T-helper 17 cell (primary cell): ENCODE data around the gene SH3D19. TPM values are rescaled to one million over a fixed set of nuclear protein-coding genes. Genes with fewer than 3 reads are reported as not detected.
"Not testable (repeated sequence)": the region's sequence is repeated elsewhere in the genome, so short reads cannot be mapped to it uniquely, and the experiment has no call there.

ENCODE experiments used
- ATAC-seq: fragments of 150-1000 bp; cut with Tn5 transposase; 2 replicates; pipeline ENCODE4 v1.10.0; 2021; ENCODE audit warnings: mild to moderate bottlenecking, moderate library complexity
- DNase-seq, 3 donors: peaks; one replicate each; pipeline versions ENCODE4 v3.0.0 to v3.0.0-alpha.2; 2020 to 2021
- H3K9me3 ChIP-seq: one replicate; pipeline ENCODE4 v1.7.0; 2013; ENCODE audit warnings: low read length, mild to moderate bottlenecking; ENCODE audit not compliant: control insufficient read depth, poor library complexity, severe bottlenecking
- H3K27ac Mint-ChIP-seq: one replicate; pipeline ENCODE4 v1.8.0; 2022; ENCODE audit warnings: mild to moderate bottlenecking, moderate library complexity, mixed read lengths
- H3K27me3 Mint-ChIP-seq: one replicate; pipeline ENCODE4 v1.8.0; 2022; ENCODE audit warnings: mixed read lengths
- H3K36me3 Mint-ChIP-seq: one replicate; pipeline ENCODE4 v1.8.0; 2022; ENCODE audit warnings: low read depth, mixed read lengths
- H3K4me1 Mint-ChIP-seq: one replicate; pipeline ENCODE4 v1.8.0; 2022; ENCODE audit warnings: mild to moderate bottlenecking, mixed read lengths
- H3K4me3 Mint-ChIP-seq: one replicate; pipeline ENCODE4 v1.8.0; 2022; ENCODE audit warnings: mild to moderate bottlenecking, moderate library complexity, mixed read lengths
- total RNA-seq, 4 donors: library from RNA in 2 of 4; stranded (reverse) in 2 of 4; gene quantifications; one replicate each; pipeline ENCODE4 v1.2.3 and lab custom pipeline; 2022 to 2026

The SH3D19 gene
- total RNA-seq, 2 donors from 2014 or later = not detected

DNA sequence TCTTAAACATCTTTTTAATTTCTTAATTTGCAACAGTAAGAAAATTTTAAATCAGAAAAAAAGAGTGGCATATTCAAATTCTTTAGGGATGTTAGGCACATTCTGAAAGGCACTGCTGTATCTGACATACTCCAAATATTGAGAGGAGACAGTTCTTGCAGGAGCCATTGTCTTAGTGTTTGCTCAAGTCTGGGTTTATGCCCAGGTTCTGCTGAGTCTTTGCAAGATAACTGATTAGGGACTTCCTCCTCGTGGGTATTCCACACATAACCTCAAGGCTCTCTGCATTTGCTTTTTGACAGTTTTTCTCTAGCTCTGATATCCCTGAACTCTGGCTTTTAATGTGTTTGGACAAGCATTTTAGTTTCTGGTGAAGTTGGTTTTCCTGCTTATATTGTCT is 173.4 kb downstream of the SH3D19 start:
- no peaks in the 10 kb centered on the region for H3K9me3 ChIP-seq
- H3K27ac Mint-ChIP-seq = no peak overlapping the region
- H3K36me3 Mint-ChIP-seq = no peaks in the 10 kb centered on the region
- H3K4me3 Mint-ChIP-seq = no peak overlapping the region
- H3K27me3 Mint-ChIP-seq = peaks cover 7% of the 10 kb centered on the region
- H3K4me1 Mint-ChIP-seq = peaks cover 5% of the 10 kb centered on the region
- ATAC-seq (no peak), DNase-seq (no peak)

DNA sequence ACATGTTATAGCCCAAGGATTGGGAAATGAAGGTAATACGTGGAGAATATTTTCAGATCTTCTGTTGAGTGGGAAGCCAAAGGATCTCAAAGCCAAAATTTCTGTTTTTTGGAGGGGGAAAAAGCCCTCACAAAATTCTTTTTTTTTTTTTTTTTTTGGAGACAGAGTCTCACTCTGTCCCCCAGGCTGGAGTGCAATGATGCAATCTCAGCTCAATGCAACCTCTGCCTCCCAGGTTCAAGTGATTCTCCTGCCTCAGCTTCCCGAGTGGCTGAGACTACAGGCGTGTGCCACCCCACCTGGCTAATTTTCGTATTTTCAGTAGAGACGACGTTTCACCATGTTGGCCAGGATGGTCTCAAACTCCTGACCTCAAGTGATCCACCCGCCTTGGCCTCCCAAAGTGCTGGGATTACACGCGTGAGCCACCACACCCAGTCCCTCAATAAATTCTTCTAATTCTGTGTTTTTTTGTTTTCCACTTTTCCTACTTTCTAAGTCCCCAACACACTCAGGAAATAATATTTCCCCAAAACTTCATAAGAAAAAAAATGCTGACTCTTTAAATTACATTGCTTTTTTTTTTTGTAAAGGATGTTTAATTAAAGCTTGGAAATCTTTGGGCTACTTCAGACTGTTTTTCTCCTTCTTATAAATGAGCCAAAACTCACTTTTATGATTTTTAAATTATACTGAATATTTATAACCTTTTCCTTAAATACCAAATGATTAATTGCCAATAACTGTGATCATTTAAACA is 174.4 kb downstream of the SH3D19 start:
- DNase-seq = no peak
- peaks cover 7% of the 10 kb centered on the region for H3K27me3 Mint-ChIP-seq
- ATAC-seq = no peak
- H3K4me1 Mint-ChIP-seq = peaks cover 5% of the 10 kb centered on the region
- H3K27ac Mint-ChIP-seq = no peak overlapping the region
- no peak overlapping the region for H3K4me3 Mint-ChIP-seq
- no peaks in the 10 kb centered on the region for H3K36me3 Mint-ChIP-seq
- no peaks in the 10 kb centered on the region for H3K9me3 ChIP-seq

DNA sequence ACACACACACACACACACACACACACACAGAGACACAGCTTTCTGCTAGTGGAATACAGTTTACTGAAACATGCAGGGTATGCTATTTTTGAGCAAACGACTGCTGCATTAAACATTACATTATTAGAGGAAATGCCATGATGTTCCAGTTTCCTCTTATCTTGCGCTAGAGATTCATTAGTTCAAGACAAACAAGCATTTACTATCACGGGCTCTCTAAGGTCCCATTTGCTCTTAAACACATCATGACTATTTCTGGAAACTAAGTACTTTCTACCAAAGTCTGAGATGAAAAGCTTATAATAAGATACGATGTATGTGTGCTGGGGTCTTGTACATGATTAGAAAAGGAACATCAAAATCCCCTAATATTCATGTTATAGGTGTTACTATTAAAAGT is 177.1 kb downstream of the SH3D19 start:
- H3K27ac Mint-ChIP-seq = no peak overlapping the region
- DNase-seq (no peak), ATAC-seq (no peak)
- peaks cover 5% of the 10 kb centered on the region for H3K4me1 Mint-ChIP-seq
- no peaks in the 10 kb centered on the region for H3K36me3 Mint-ChIP-seq
- peaks cover 18% of the 10 kb centered on the region for H3K27me3 Mint-ChIP-seq
- H3K4me3 Mint-ChIP-seq = no peak overlapping the region
- H3K9me3 ChIP-seq = no peaks in the 10 kb centered on the region

DNA sequence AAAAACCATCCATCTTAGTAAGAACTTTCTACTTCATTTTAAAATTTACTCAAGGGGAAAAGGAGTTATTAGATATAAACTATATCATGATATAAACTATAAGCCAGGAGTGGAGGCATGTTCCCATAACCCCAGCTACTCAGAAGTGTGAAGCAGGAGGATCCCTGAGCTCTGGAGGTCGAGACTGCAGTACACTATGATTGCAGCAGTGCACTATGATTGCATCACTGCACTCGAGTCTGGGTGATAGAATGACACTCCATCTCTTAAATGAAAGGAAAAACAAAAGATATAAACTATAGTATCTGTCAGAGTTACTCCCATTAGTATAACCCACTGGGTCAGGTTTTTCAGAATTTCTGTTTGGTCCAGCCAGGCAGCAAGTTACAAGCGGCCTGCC is 178.4 kb downstream of the SH3D19 start:
- no peak for ATAC-seq
- Mint-ChIP-seq H3K27me3 (peaks cover 18% of the 10 kb centered on the region), H3K4me3 (no peak overlapping the region), H3K27ac (no peak overlapping the region), H3K4me1 (peaks cover 5% of the 10 kb centered on the region), H3K36me3 (no peaks in the 10 kb centered on the region)
- no peak for DNase-seq
- no peaks in the 10 kb centered on the region for H3K9me3 ChIP-seq

DNA sequence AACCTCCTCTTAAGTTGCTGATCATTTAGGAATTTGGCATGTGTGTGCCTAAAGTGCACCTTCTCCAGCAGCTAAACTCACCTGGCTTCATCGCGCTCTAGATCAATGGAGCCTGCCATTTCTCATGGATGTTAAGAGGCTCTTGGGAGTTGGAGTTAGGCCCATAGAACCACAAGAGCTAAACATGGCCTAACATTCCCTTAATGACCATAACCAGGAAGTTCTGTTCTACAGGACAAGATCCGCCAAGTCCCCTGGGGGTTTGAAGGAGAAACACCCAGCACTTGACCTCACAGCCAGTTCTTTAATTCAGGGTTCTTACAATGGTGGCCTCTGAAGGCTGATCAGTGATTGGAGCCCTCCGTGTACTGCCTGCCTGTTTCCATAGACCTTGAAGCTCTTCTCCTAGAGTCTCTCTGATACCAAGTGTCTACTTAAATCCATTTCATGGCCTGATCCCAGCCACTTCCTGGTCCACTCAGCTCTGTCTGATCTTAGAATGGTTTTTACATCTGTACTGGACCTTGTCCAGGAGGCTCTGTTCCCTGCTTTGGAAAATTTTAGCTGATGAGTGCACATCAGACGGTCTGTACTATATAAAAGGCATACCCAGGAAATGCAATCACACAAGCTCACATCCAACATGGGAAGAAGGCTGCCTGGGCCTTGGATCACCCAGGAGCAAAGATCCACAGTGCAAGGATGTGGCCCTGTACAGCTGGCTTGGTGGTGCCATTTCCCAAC is 180.9 kb downstream of the SH3D19 start:
- Mint-ChIP-seq H3K4me3 (no peak overlapping the region), H3K36me3 (no peaks in the 10 kb centered on the region), H3K27ac (no peak overlapping the region), H3K27me3 (peaks cover 16% of the 10 kb centered on the region), H3K4me1 (no peaks in the 10 kb centered on the region)
- no peak for ATAC-seq
- no peaks in the 10 kb centered on the region for H3K9me3 ChIP-seq
- DNase-seq = no peak

DNA sequence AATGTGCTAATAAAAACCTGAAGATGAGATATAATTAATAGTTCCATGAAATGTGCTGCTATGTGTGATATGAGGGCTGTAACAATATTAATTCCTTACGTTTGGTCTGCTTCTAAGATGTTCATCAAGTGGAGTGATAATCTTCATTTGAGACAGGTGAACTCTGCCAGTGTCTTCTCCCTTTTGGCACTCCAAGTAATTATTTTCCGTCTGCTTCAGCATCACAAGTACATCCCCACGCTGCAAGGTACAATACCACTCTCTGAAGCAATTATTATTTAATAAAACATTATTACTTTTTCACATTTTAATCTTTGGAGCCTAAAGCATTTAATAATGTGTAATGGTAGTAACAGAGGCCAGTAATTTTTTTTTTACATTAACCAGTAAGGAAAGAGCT is 181.6 kb downstream of the SH3D19 start:
- H3K9me3 ChIP-seq = no peaks in the 10 kb centered on the region
- Mint-ChIP-seq H3K4me3 (no peak overlapping the region), H3K27ac (no peak overlapping the region), H3K36me3 (no peaks in the 10 kb centered on the region), H3K27me3 (peaks cover 16% of the 10 kb centered on the region), H3K4me1 (no peaks in the 10 kb centered on the region)
- ATAC-seq (no peak), DNase-seq (no peak)

DNA sequence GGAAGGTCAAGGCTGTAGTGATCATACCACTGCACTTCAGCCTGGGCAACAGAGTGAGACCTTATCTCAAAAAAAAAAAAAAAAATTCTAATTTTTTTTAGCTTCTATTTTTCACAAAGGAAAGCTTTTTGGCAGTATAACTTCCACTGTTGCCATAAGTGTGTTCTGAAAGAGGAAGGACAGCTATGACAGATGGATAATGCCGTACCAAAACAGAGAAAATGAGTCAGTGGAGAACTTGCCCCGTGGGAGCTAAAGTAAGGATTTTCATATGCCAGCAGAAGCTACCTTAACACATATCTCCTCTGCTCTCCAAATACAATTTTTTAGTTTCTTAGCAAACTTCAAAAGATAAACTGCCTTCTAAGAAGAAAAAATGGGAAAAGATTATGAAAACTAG is 182.2 kb downstream of the SH3D19 start:
- no peaks in the 10 kb centered on the region for H3K36me3 Mint-ChIP-seq
- H3K4me1 Mint-ChIP-seq = no peaks in the 10 kb centered on the region
- no peaks in the 10 kb centered on the region for H3K9me3 ChIP-seq
- no peak for ATAC-seq
- H3K27ac Mint-ChIP-seq = no peak overlapping the region
- DNase-seq = no peak
- H3K4me3 Mint-ChIP-seq = no peak overlapping the region
- peaks cover 16% of the 10 kb centered on the region for H3K27me3 Mint-ChIP-seq

DNA sequence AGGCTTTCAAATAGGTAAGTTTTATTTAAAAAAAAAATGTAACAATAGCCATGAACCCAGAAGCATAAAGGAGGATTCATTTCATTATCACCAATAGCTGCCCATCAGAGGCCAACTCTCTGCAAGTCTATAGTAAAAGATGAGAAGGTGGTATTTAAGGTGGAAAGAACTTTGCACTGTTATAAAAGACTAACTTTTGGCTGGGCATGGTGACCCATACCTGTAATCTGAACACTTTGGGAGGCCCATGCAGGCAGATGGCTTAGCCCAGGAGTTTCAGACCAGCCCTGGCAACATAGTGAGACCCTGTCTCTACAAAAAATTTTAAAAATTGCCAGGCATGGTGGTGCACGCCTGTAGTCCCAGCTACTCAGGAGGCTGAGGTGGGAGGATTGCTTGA is 182.6 kb downstream of the SH3D19 start:
- DNase-seq (no peak), ATAC-seq (no peak)
- no peaks in the 10 kb centered on the region for H3K4me1 Mint-ChIP-seq
- H3K4me3 Mint-ChIP-seq = no peak overlapping the region
- H3K36me3 Mint-ChIP-seq = no peaks in the 10 kb centered on the region
- no peak overlapping the region for H3K27ac Mint-ChIP-seq
- H3K9me3 ChIP-seq = no peaks in the 10 kb centered on the region
- H3K27me3 Mint-ChIP-seq = peaks cover 16% of the 10 kb centered on the region

DNA sequence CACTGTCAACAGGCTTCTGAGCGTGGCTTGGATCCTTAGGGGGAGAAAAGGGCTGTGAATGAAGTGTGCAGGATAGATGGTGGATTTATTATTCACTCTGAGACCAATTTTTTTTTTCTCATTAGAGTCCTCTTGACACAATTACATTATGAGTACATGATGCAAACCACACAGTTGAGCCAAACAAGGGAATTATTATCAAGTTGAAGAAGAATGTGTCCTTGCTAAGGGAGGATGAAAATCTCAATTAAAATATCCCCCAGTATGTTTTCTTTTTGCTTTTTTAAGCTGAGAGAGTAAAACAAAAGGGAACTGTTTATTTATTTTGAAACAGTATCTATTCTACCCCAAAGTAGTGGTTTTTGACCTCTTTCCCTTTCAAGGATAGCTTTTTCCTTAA is 185.6 kb downstream of the SH3D19 start:
- no peaks in the 10 kb centered on the region for H3K36me3 Mint-ChIP-seq
- no peak for ATAC-seq
- no peak for DNase-seq
- no peak overlapping the region for H3K27ac Mint-ChIP-seq
- no peak overlapping the region for H3K4me3 Mint-ChIP-seq
- H3K9me3 ChIP-seq = no peaks in the 10 kb centered on the region
- H3K27me3 Mint-ChIP-seq = peaks cover 8% of the 10 kb centered on the region
- no peaks in the 10 kb centered on the region for H3K4me1 Mint-ChIP-seq

DNA sequence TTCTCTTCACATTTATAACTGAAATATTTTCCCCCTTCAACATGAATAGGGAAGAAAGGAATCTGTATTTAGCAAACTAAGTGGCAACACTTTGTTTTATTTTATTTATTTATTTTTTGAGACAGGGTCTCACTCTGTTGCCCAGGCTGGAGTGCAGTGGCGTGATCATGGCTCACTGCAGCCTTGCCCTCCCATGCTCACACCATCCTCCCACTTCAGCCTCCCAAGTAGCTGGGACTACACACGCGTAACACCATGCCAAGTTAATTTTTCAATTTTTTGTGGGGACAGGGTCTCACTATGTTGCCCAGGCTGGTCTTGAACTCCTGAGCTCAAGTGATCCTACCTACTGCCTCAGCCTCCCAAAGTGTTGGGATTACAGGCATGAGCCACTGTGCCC is 189.4 kb downstream of the SH3D19 start:
- not testable (repeated sequence) for H3K4me1 Mint-ChIP-seq, H3K27me3 Mint-ChIP-seq, ATAC-seq, H3K4me3 Mint-ChIP-seq, H3K9me3 ChIP-seq, H3K36me3 Mint-ChIP-seq, H3K27ac Mint-ChIP-seq, DNase-seq

DNA sequence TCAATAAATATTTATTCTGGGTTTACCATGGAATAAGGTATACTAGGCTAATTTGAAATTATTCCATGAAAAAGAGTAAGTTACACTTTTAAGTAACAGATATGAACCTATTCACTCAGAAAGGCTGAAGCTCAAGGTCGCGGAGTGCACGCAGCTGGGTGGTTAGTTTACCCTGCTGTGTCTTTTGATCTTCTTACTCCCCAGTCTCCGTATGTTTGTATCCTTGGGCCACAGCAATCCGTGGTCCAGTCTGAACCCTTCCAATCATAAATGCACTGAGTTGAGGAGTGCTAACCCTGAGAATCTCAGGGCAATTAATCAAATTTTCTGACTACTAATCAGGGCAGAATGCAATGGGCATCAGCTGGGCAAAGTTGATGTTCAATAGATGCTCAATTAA is 192.1 kb downstream of the SH3D19 start:
- no peaks in the 10 kb centered on the region for H3K4me1 Mint-ChIP-seq
- no peak overlapping the region for H3K4me3 Mint-ChIP-seq
- H3K9me3 ChIP-seq = no peaks in the 10 kb centered on the region
- ATAC-seq = no peak
- DNase-seq = no peak
- H3K27me3 Mint-ChIP-seq = no peaks in the 10 kb centered on the region
- no peak overlapping the region for H3K27ac Mint-ChIP-seq
- H3K36me3 Mint-ChIP-seq = no peaks in the 10 kb centered on the region

DNA sequence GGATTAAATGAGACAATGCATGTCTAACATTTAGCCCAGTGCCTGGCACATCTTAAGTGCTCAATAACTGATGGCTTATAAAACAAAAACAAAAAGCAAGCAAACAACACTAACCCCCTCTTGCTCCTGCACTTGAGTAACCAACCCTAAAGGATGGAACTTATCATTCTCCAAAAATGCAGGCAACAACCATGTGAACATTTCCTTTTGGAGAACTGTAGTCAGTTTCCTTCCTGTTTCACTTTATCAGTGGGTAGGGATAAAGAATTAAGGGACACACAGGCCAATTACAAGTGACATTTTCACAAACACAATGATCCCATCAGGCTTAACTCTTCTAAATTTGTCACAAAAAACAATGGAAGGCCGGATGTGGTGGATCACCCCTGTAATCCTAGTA is 195.6 kb downstream of the SH3D19 start:
- no peak for ATAC-seq
- H3K36me3 Mint-ChIP-seq = no peaks in the 10 kb centered on the region

DNA sequence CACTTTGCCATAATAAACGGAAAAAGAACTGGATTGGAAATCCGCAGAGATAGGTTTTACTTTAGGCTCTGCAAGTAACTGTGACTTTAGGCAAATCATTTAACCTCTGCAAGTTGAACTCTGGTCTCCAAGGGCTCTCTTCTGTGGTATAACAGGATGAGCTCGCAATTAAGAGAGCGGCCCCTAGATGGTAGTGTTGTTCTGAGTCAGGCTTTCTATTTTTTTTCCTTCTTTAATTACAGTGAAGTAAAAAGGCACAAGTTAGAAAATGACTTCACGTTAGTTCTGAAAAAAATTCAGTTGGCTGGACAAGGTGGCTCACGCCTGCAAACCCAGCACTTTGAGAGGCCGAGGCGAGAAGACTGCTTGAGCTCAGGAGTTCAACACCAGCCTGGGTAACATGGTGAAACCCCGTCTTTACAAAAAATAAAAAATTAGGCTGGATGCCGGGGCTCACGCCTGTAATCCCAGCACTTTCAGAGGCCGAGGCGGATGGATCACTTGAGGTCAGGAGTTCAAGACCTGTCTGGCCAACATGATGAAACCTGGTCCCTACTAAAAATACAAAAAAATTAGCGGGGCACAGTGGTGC is 207.9 kb downstream of the SH3D19 start:
- H3K4me1 Mint-ChIP-seq = peaks cover 4% of the 10 kb centered on the region
- ATAC-seq = peak; percentile 79
- H3K9me3 ChIP-seq = no peaks in the 10 kb centered on the region
- no peaks in the 10 kb centered on the region for H3K27me3 Mint-ChIP-seq
- peak overlapping the region; percentile 24 for H3K27ac Mint-ChIP-seq
- peak in 1 of 3 donors; percentile 30 for DNase-seq
- no peak overlapping the region for H3K4me3 Mint-ChIP-seq
- H3K36me3 Mint-ChIP-seq = no peaks in the 10 kb centered on the region

More for the DNA sequence above, 195.6 kb downstream of the SH3D19 start:
- H3K27me3 Mint-ChIP-seq = no peaks in the 10 kb centered on the region
- H3K9me3 ChIP-seq = no peaks in the 10 kb centered on the region
- no peak overlapping the region for H3K4me3 Mint-ChIP-seq
- no peaks in the 10 kb centered on the region for H3K4me1 Mint-ChIP-seq
- DNase-seq = no peak
- H3K27ac Mint-ChIP-seq = no peak overlapping the region
